SK-N-SH treated with all-trans-retinoic acid at 6 μM for 48 hours (cell line): ENCODE results near the gene KIRREL3.

Experiments
- ATAC-seq: fragments of 200-7000 bp; cut with Tn5 transposase; 3 replicates; pipeline ENCODE4 v1.9.1; 2020; ENCODE audit warnings: mild to moderate bottlenecking, moderate library complexity
- ARNTL ChIP-seq: fragments of 450-650 bp; formaldehyde crosslinking; IDR thresholded peaks from 2 replicates; pipeline ENCODE4 v1.5.0; 2020; ENCODE audit warnings: low read depth, mild to moderate bottlenecking, moderate library complexity, borderline replicate concordance
- BACH2 ChIP-seq: fragments of 250-450 bp; sonication (Bioruptor Pico); IDR thresholded peaks from 2 replicates; pipeline ENCODE4 v1.9.0; 2021; ENCODE audit warnings: mild to moderate bottlenecking, borderline replicate concordance
- CREB5 ChIP-seq: fragments of 250-450 bp; sonication (Bioruptor Pico); IDR thresholded peaks from 2 replicates; pipeline ENCODE4 v1.5.1; 2020; ENCODE audit warnings: low read depth, mild to moderate bottlenecking, moderate library complexity
- CSDC2 ChIP-seq: fragments of 250-450 bp; sonication (Bioruptor Pico); IDR thresholded peaks from 2 replicates; pipeline ENCODE4 v1.5.0; 2020; ENCODE audit warnings: mild to moderate bottlenecking, moderate library complexity
- ESRRG ChIP-seq: fragments of 250-450 bp; sonication (Bioruptor Pico); IDR thresholded peaks from 2 replicates; pipeline ENCODE4 v1.6.1; 2021; ENCODE audit warnings: mild to moderate bottlenecking
- GLIS3 ChIP-seq: fragments of 250-450 bp; sonication (Bioruptor Pico); IDR thresholded peaks from 2 replicates; pipeline ENCODE4 v1.5.0; 2020; ENCODE audit warnings: mild to moderate bottlenecking, moderate library complexity
- ISL1 ChIP-seq: fragments of 250-450 bp; sonication (Bioruptor Pico); IDR thresholded peaks from 2 replicates; pipeline ENCODE4 v2.1.2; 2022; ENCODE audit warnings: mild to moderate bottlenecking, moderate library complexity
- OSR1 ChIP-seq: fragments of 250-450 bp; sonication (Bioruptor Pico); IDR thresholded peaks from 2 replicates; pipeline ENCODE4 v1.8.0; 2022; ENCODE audit warnings: moderate library complexity, mild to moderate bottlenecking, inconsistent platforms
- PATZ1 ChIP-seq: fragments of 250-450 bp; sonication (Bioruptor Pico); IDR thresholded peaks from 2 replicates; pipeline ENCODE4 v1.8.0; 2020; ENCODE audit warnings: mild to moderate bottlenecking, moderate library complexity, borderline replicate concordance
- POU6F1 ChIP-seq: fragments of 250-450 bp; sonication (Bioruptor Pico); IDR thresholded peaks from 2 replicates; pipeline ENCODE4 v1.8.0; 2021; ENCODE audit warnings: low read depth, mild to moderate bottlenecking, moderate library complexity, borderline replicate concordance
- PPARA ChIP-seq: fragments of 250-450 bp; sonication (Bioruptor Pico); IDR thresholded peaks from 2 replicates; pipeline ENCODE4 v1.5.0; 2020; ENCODE audit warnings: mild to moderate bottlenecking, borderline replicate concordance
- RARB ChIP-seq: fragments of 250-450 bp; sonication (Bioruptor Pico); IDR thresholded peaks from 2 replicates; pipeline ENCODE4 v1.8.0; 2021; ENCODE audit warnings: mild to moderate bottlenecking, moderate library complexity
- SNAI2 ChIP-seq: fragments of 250-450 bp; sonication (Bioruptor Pico); IDR thresholded peaks from 2 replicates; pipeline ENCODE4 v1.5.0; 2020; ENCODE audit warnings: mild to moderate bottlenecking, moderate library complexity
- TCF4 ChIP-seq: fragments of 250-450 bp; sonication (Bioruptor Pico); IDR thresholded peaks from 2 replicates; pipeline ENCODE4 v1.8.0; 2021; ENCODE audit warnings: mild to moderate bottlenecking, moderate library complexity, borderline replicate concordance
- TOX ChIP-seq: fragments of 250-450 bp; sonication (Bioruptor Pico); IDR thresholded peaks from 2 replicates; pipeline ENCODE4 v1.8.0; 2021; ENCODE audit warnings: mild to moderate bottlenecking, moderate library complexity, borderline replicate concordance
- ZC3H10 ChIP-seq: fragments of 250-450 bp; sonication (Bioruptor Pico); IDR thresholded peaks from 2 replicates; pipeline ENCODE4 v1.5.1; 2021; ENCODE audit warnings: mild to moderate bottlenecking, moderate library complexity
- ZFP3 ChIP-seq: fragments of 250-450 bp; sonication (Bioruptor Pico); IDR thresholded peaks from 2 replicates; pipeline ENCODE4 v1.5.0; 2020; ENCODE audit warnings: mild to moderate bottlenecking, moderate library complexity
- ZFP30 ChIP-seq: fragments of 450-650 bp; formaldehyde crosslinking; IDR thresholded peaks from 2 replicates; pipeline ENCODE4 v1.5.0; 2022; ENCODE audit warnings: mild to moderate bottlenecking, moderate library complexity
- ZNF565 ChIP-seq: fragments of 450-650 bp; formaldehyde crosslinking; conservative IDR thresholded peaks from 2 replicates; pipeline ENCODE4 v1.5.0; 2020; ENCODE audit warnings: low read depth, mild to moderate bottlenecking, moderate library complexity
- ZNF70 ChIP-seq: fragments of 450-650 bp; formaldehyde crosslinking; IDR thresholded peaks from 2 replicates; pipeline ENCODE4 v1.5.0; 2020; ENCODE audit warnings: mild to moderate bottlenecking, moderate library complexity
- ZNF8 ChIP-seq: fragments of 450-650 bp; formaldehyde crosslinking; IDR thresholded peaks from 2 replicates; pipeline ENCODE4 v1.5.0; 2020; ENCODE audit warnings: mild to moderate bottlenecking, moderate library complexity

The KIRREL3 gene

GRCh38 chr11:126407101-126407521, 593.5 kb downstream of the KIRREL3 start (continued):
- TF ChIP-seq PATZ1 (CRISPR knock-in tag) (no peak), CREB5 (CRISPR knock-in tag) (no peak)

- ATAC-seq: no peak
- TF ChIP-seq GLIS3: no peak
- TF ChIP-seq ZFP30 (CRISPR knock-in tag): no peak
- no peak for TF ChIP-seq BACH2 (CRISPR knock-in tag)
- no peak for TF ChIP-seq SNAI2 (CRISPR knock-in tag)
- TF ChIP-seq ARNTL: no peak
- TF ChIP-seq CSDC2: no peak
- TF ChIP-seq ESRRG (CRISPR knock-in tag): no peak
- no peak for TF ChIP-seq CREB5 (CRISPR knock-in tag)
- no peak for TF ChIP-seq RARB (CRISPR knock-in tag)
- no peak for TF ChIP-seq ISL1 (CRISPR knock-in tag)
- TF ChIP-seq ZFP3 (CRISPR knock-in tag): no peak
- no peak for TF ChIP-seq POU6F1 (CRISPR knock-in tag)
- TF ChIP-seq ZC3H10 (CRISPR knock-in tag): no peak
- no peak for TF ChIP-seq TOX (CRISPR knock-in tag)
- no peak for TF ChIP-seq OSR1 (CRISPR knock-in tag)
Measured at GRCh38 chr11:126406368-126406767, 594.2 kb downstream of the KIRREL3 start.

GRCh38 chr11:126405906-126406305, 594.7 kb downstream of the KIRREL3 start:
- ATAC-seq: no peak
- TF ChIP-seq ZNF565 (CRISPR knock-in tag): no peak
- TF ChIP-seq ISL1 (CRISPR knock-in tag): no peak
- no peak for TF ChIP-seq ARNTL
- TF ChIP-seq RARB (CRISPR knock-in tag): no peak
- no peak for TF ChIP-seq ZC3H10 (CRISPR knock-in tag)
- no peak for TF ChIP-seq SNAI2 (CRISPR knock-in tag)

- no peak for ATAC-seq
Measured at GRCh38 chr11:126405374-126405773, 595.2 kb downstream of the KIRREL3 start.

More at GRCh38 chr11:126405374-126405773, 595.2 kb downstream of the KIRREL3 start:
- no peak for TF ChIP-seq PPARA
- no peak for TF ChIP-seq ZC3H10 (CRISPR knock-in tag)
- no peak for TF ChIP-seq ARNTL
- TF ChIP-seq GLIS3: no peak
- no peak for TF ChIP-seq ZNF70 (CRISPR knock-in tag)
- no peak for TF ChIP-seq ZFP3 (CRISPR knock-in tag)
- TF ChIP-seq TOX (CRISPR knock-in tag): no peak
- TF ChIP-seq POU6F1 (CRISPR knock-in tag): no peak
- no peak for TF ChIP-seq TCF4 (CRISPR knock-in tag)
- no peak for TF ChIP-seq OSR1 (CRISPR knock-in tag)
- no peak for TF ChIP-seq ZNF8
- no peak for TF ChIP-seq RARB (CRISPR knock-in tag)
